Breast epithelium (tissue), 3 donors: ENCODE data around the gene FAM83F.

Experiments
- CTCF ChIP-seq, 3 donors: fragments of 450-650 bp; IDR thresholded peaks; one replicate each; pipeline ENCODE4 v1.5.1; 2016 to 2017; ENCODE audit warnings: antibody characterized with exemption in 3 of 3, mild to moderate bottlenecking in 3 of 3, moderate library complexity in 3 of 3
- POLR2A ChIP-seq: fragments of 450-650 bp; IDR thresholded peaks from one replicate; pipeline ENCODE4 v1.6.1; 2016; ENCODE audit warnings: antibody characterized with exemption, mild to moderate bottlenecking, moderate library complexity
- POLR2AphosphoS5 ChIP-seq, 3 donors: sonication (generic); formaldehyde crosslinking; IDR thresholded peaks; one replicate each; pipeline ENCODE4 v1.6.1; 2017; ENCODE audit warnings: antibody characterized with exemption in 3 of 3

DNA sequence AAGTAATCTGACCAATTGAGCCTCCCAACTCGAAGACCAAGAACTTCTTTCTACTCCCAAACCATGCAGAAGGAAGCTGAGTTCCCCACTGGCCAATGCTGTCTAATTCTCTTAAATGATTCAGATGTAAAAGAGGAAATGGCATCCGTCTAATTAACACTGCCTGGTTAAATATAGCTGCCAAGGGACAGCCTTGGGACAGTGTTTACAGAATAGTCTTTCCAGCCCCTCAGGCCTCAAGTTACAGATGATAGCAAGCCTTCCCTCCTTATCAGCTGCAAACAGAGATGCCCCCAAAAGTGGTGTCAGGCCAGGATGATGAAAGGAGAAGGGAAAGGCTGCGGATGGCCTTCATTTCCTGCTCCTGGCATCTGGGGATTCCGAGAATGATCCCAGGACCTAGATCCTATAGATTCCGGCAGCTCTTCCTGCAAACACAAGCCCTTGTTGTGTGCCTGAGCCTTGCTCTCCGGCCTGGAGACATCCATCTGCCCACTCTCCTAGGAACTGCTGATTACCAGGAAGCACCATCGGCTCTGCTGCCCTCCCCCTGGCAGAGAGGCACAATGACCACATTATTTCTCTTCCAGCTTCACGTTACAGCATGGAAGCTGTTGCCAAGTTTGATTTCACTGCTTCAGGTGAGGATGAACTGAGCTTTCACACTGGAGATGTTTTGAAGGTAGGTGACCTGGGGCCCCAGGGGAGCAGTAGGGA, 48.1 kb upstream of the FAM83F start:
- TF ChIP-seq CTCF (IDR thresholded peaks at IDR 0.05), result no peak
- no peak for TF ChIP-seq POLR2A
- no peak for TF ChIP-seq POLR2AphosphoS5 (IDR thresholded peaks at IDR 0.05)
